HepG2 (cell line): ENCODE results near the gene CDNF. TPM values are rescaled to one million over a fixed set of nuclear protein-coding genes. Genes with fewer than 3 reads are reported as not detected.

Experiments used
- ARID2 ChIP-seq: sonication (generic); formaldehyde crosslinking; IDR thresholded peaks from 2 replicates; pipeline ENCODE4 v1.8.1; 2022; ENCODE audit warnings: mild to moderate bottlenecking, missing genetic modification reagents, borderline replicate concordance
- ATM ChIP-seq: fragments of 450-650 bp; IDR thresholded peaks from 2 replicates; pipeline ENCODE4 v1.7.1; 2017; ENCODE audit warnings: mild to moderate bottlenecking, borderline replicate concordance
- CCAR2 ChIP-seq: fragments of 200-400 bp; formaldehyde crosslinking; optimal IDR thresholded peaks from 2 replicates; pipeline ENCODE3; 2018; ENCODE audit warnings: low read depth, mild to moderate bottlenecking, low read length, moderate library complexity
- DMAP1 ChIP-seq: IDR thresholded peaks from 2 replicates; pipeline ENCODE4 v1.6.1; 2016
- DR1 ChIP-seq: sonication (generic); formaldehyde crosslinking; IDR thresholded peaks from 2 replicates; pipeline ENCODE4 v1.8.0; 2021; ENCODE audit warnings: mild to moderate bottlenecking, missing genetic modification reagents, inconsistent platforms
- E2F1 ChIP-seq: sonication (generic); formaldehyde crosslinking; IDR thresholded peaks from 2 replicates; pipeline ENCODE4 v1.5.0; 2020; ENCODE audit warnings: missing genetic modification reagents
- HMG20B ChIP-seq: conservative IDR thresholded peaks from 2 replicates; pipeline ENCODE4 v1.6.1; 2016; ENCODE audit warnings: missing genetic modification reagents, missing compliant biosample characterization
- JUND ChIP-seq: sonication (generic); formaldehyde crosslinking; IDR thresholded peaks from 2 replicates; pipeline ENCODE4 v1.8.0; 2022; ENCODE audit warnings: mild to moderate bottlenecking, missing genetic modification reagents
- KAT8 ChIP-seq: IDR thresholded peaks from 2 replicates; pipeline ENCODE4 v1.6.1; 2016; ENCODE audit warnings: missing genetic modification reagents, missing compliant biosample characterization
- MAZ ChIP-seq, 2 experiments: sonication (generic) in 1 of 2; formaldehyde crosslinking in 1 of 2; IDR thresholded peaks; 2 replicates each; pipeline versions ENCODE4 v1.5.0 to v1.6.1; 2012 to 2020; ENCODE audit warnings: low read depth in 2 of 2, mild to moderate bottlenecking in 2 of 2, borderline replicate concordance in 1 of 2, improper control_type of control experiment in 1 of 2, low read length in 1 of 2, missing genetic modification reagents in 1 of 2, moderate library complexity in 1 of 2
- MED13 ChIP-seq: sonication (generic); formaldehyde crosslinking; IDR thresholded peaks from 2 replicates; pipeline ENCODE4 v1.5.0; 2020; ENCODE audit warnings: missing genetic modification reagents
- MIXL1 ChIP-seq: IDR thresholded peaks from 2 replicates; pipeline ENCODE4 v1.6.1; 2016
- MLLT10 ChIP-seq: sonication (generic); formaldehyde crosslinking; IDR thresholded peaks from 2 replicates; pipeline ENCODE4 v1.4.0; 2020; ENCODE audit warnings: missing genetic modification reagents
- NFATC3 ChIP-seq: sonication (generic); formaldehyde crosslinking; IDR thresholded peaks from 2 replicates; pipeline ENCODE4 v1.5.1; 2020; ENCODE audit warnings: mild to moderate bottlenecking, missing genetic modification reagents
- NFKBIZ ChIP-seq: IDR thresholded peaks from 2 replicates; pipeline ENCODE4 v1.6.1; 2018; ENCODE audit warnings: missing genetic modification reagents, missing compliant biosample characterization
- NKX3-1 ChIP-seq: sonication (generic); formaldehyde crosslinking; IDR thresholded peaks from 2 replicates; pipeline ENCODE4 v1.5.0; 2020; ENCODE audit warnings: missing genetic modification reagents
- PCBP2 ChIP-seq: fragments of 200-400 bp; formaldehyde crosslinking; optimal IDR thresholded peaks from 2 replicates; pipeline ENCODE3; 2018; ENCODE audit warnings: low read length, low read depth; ENCODE audit not compliant: poor library complexity, severe bottlenecking
- SIX4 ChIP-seq: sonication (generic); formaldehyde crosslinking; IDR thresholded peaks from 2 replicates; pipeline ENCODE4 v1.4.0; 2020; ENCODE audit warnings: missing genetic modification reagents
- SNAI1 ChIP-seq: sonication (generic); formaldehyde crosslinking; IDR thresholded peaks from 2 replicates; pipeline ENCODE4 v1.5.0; 2020; ENCODE audit warnings: mild to moderate bottlenecking, missing genetic modification reagents, borderline replicate concordance
- STAG1 ChIP-seq: sonication (generic); formaldehyde crosslinking; IDR thresholded peaks from 2 replicates; pipeline ENCODE4 v1.4.0; 2020; ENCODE audit warnings: missing genetic modification reagents
- ZNF30 ChIP-seq: sonication (generic); formaldehyde crosslinking; IDR thresholded peaks from 2 replicates; pipeline ENCODE4 v1.5.0; 2020; ENCODE audit warnings: mild to moderate bottlenecking, missing genetic modification reagents
- ZNF329 ChIP-seq: sonication (generic); formaldehyde crosslinking; IDR thresholded peaks from 2 replicates; pipeline ENCODE4 v1.9.0; 2021; ENCODE audit warnings: low read depth, mild to moderate bottlenecking, missing genetic modification reagents
- ZNF337 ChIP-seq: sonication (generic); formaldehyde crosslinking; IDR thresholded peaks from 2 replicates; pipeline ENCODE4 v1.5.1; 2020; ENCODE audit warnings: missing genetic modification reagents, low read depth, mild to moderate bottlenecking, borderline replicate concordance
- ZNF792 ChIP-seq: IDR thresholded peaks from 2 replicates; pipeline ENCODE4 v1.6.1; 2016
- ZNF800 ChIP-seq: sonication (generic); formaldehyde crosslinking; IDR thresholded peaks from 2 replicates; pipeline ENCODE4 v1.4.0; 2020; ENCODE audit warnings: missing genetic modification reagents
- ZNF879 ChIP-seq: sonication (generic); formaldehyde crosslinking; IDR thresholded peaks from 2 replicates; pipeline ENCODE4 v1.8.1; 2023; ENCODE audit warnings: missing genetic modification reagents
- polyA plus RNA-seq, 8 experiments: library from polyadenylated mRNA; depleted of rRNA in 3 of 8; stranded (reverse) in 7 of 8; unstranded in 1 of 8; fragments of >200 nt; fragmentation: Illumina TruSeq in 4 of 8; extraction: Trizol in 4 of 8; gene quantifications; 2 replicates each; pipeline versions ENCODE4 v1.2.1 to v1.2.3, GENCODE V29; 2011 to 2016; ENCODE audit warnings: low read depth in 4 of 8, missing spikeins in 1 of 8, mixed read lengths in 1 of 8; ENCODE audit not compliant: insufficient read depth in 1 of 8
- total RNA-seq, 5 experiments: library from RNA; depleted of rRNA; stranded (reverse); fragments of >200 nt; fragmentation: Illumina TruSeq; extraction: Trizol; gene quantifications; 2 replicates each; pipeline ENCODE4 v1.2.3, GENCODE V29; 2016; ENCODE audit warnings: low read depth in 1 of 5

CDNF gene
- total and polyA plus RNA-seq, 2 of the 13 experiments (the other 11 are each of a cell fraction or from before 2014, with no cell fraction given): 0.29 to 0.33 TPM

- TF ChIP-seq MIXL1 (CRISPR knock-in tag): no peak
- TF ChIP-seq SNAI1: no peak
- TF ChIP-seq NFATC3 (CRISPR knock-in tag): no peak
- TF ChIP-seq STAG1 (CRISPR knock-in tag): no peak
- TF ChIP-seq CCAR2: no peak
- TF ChIP-seq ZNF792 (CRISPR knock-in tag): no peak
- TF ChIP-seq NKX3-1 (CRISPR knock-in tag): peak; percentile 73; the same call in 1 of the 2 replicates
- TF ChIP-seq SIX4: no peak
- TF ChIP-seq E2F1 (CRISPR knock-in tag): peak; percentile 93
- 0 out of 2 replicates have a peak, but pooled peaks have one; percentile 14 for TF ChIP-seq NFKBIZ (CRISPR knock-in tag)
- no peak for TF ChIP-seq ARID2 (CRISPR knock-in tag)
- peak; percentile 76; the same call in 1 of the 2 replicates for TF ChIP-seq ZNF800 (CRISPR knock-in tag)
- no peak for TF ChIP-seq PCBP2
- peak; percentile 44; the same call in 1 of the 2 replicates for TF ChIP-seq ZNF329 (CRISPR knock-in tag)
- 0 out of 2 replicates have a peak, but pooled peaks have one; percentile 59 for TF ChIP-seq ZNF337 (CRISPR knock-in tag)
- TF ChIP-seq DR1: peak; percentile 82
- no peak for TF ChIP-seq ZNF879
- TF ChIP-seq DMAP1: no peak; the same call in none of the 2 replicates
- no peak for TF ChIP-seq ZNF30 (CRISPR knock-in tag)
- no peak for TF ChIP-seq HMG20B (CRISPR knock-in tag)
- no peak for TF ChIP-seq ATM
- no peak for TF ChIP-seq MLLT10 (CRISPR knock-in tag)
- peak; percentile 83; the same call in 1 of the 2 replicates for TF ChIP-seq KAT8 (CRISPR knock-in tag)
- TF ChIP-seq MED13: peak; percentile 73; the same call in 1 of the 2 replicates
- TF ChIP-seq JUND: no peak; the same call in 1 of the 2 replicates
- peak; percentile 39; the same call in 1 of the 2 replicates for TF ChIP-seq MAZ (IDR thresholded peaks at IDR 0.05; ENCODE audit: borderline replicate concordance, low read depth, low read length)
- peak; percentile 76; the same call in 1 of the 2 replicates for TF ChIP-seq MAZ (CRISPR knock-in tag; IDR thresholded peaks at IDR 0.05; ENCODE audit: low read depth)
Measured at GRCh38 chr10:14837757-14838581, at the start of gene CDNF, which contains the start of the genes HSPA14 and MSANTD7 (continued).
